Naive thymus-derived CD8-positive, alpha-beta T cell (primary cell): ENCODE measurements around the gene GPX8. TPM values are rescaled to one million over a fixed set of nuclear protein-coding genes. Genes with fewer than 3 reads are reported as not detected.

Experiments
- ATAC-seq, 2 donors: fragments of 150-1000 bp; cut with Tn5 transposase in 1 of 2; sonication (Bioruptor Pico), chemical (Tn5 transposase) in 1 of 2; 1 replicate in 1 of 2; 2 replicates in 1 of 2; pipeline ENCODE4 v1.10.0; 2021; ENCODE audit warnings: mild to moderate bottlenecking in 2 of 2, moderate library complexity in 2 of 2
- POLR2A ChIA-PET: fragments of 350-600 bp; sonication (Branson Sonifier 250); formaldehyde crosslinking; loops from one replicate; lab custom pipeline; 2021; ENCODE audit warnings: antibody characterized with exemption; lab: Charles Lee
- DNase-seq, 10 donors: peaks; one replicate each; pipeline versions ENCODE4 v3.0.0 to v3.0.0-alpha.2; 2020 to 2022
- H3K27ac Mint-ChIP-seq, 10 donors: one replicate each; pipeline ENCODE4 v1.8.0; 2020 to 2022; ENCODE audit warnings: mild to moderate bottlenecking in 10 of 10, mixed read lengths in 10 of 10, moderate library complexity in 4 of 10, inconsistent platforms in 1 of 10
- H3K27me3 Mint-ChIP-seq, 5 donors: one replicate each; pipeline ENCODE4 v1.8.0; 2021 to 2022; ENCODE audit warnings: mixed read lengths in 5 of 5
- H3K36me3 Mint-ChIP-seq, 3 donors: one replicate each; pipeline ENCODE4 v1.8.0; 2020 to 2022; ENCODE audit warnings: mixed read lengths in 3 of 3, mild to moderate bottlenecking in 2 of 3, inconsistent platforms in 1 of 3
- H3K4me1 Mint-ChIP-seq, 4 donors: one replicate each; pipeline ENCODE4 v1.8.0; 2021 to 2022; ENCODE audit warnings: mixed read lengths in 4 of 4
- H3K4me3 Mint-ChIP-seq, 10 donors: one replicate each; pipeline ENCODE4 v1.8.0; 2020 to 2022; ENCODE audit warnings: mild to moderate bottlenecking in 10 of 10, mixed read lengths in 10 of 10, moderate library complexity in 6 of 10, inconsistent platforms in 1 of 10
- H3K9me3 Mint-ChIP-seq, 9 donors: one replicate each; pipeline ENCODE4 v1.8.0; 2020 to 2022; ENCODE audit warnings: mixed read lengths in 9 of 9, mild to moderate bottlenecking in 3 of 9, inconsistent platforms in 1 of 9, moderate library complexity in 1 of 9
- polyA plus RNA-seq, 3 donors: library from polyadenylated mRNA; unstranded; fragments of 300-500 nt; fragmentation: Illumina TruSeq; gene quantifications; one replicate each; pipeline ENCODE4 v1.2.3, GENCODE V29; 2021
- total RNA-seq, 8 experiments: library from RNA in 2 of 8; stranded (reverse) in 2 of 8; gene quantifications; one replicate each; pipeline ENCODE4 v1.2.3 and lab custom pipeline; 2021 to 2026

The GPX8 gene, protein sequence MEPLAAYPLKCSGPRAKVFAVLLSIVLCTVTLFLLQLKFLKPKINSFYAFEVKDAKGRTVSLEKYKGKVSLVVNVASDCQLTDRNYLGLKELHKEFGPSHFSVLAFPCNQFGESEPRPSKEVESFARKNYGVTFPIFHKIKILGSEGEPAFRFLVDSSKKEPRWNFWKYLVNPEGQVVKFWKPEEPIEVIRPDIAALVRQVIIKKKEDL
- total RNA-seq (not detected), polyA plus RNA-seq (not detected), total RNA-seq (lab: John Stamatoyannopoulos, UW) (0 to 0.43 (median 0) reads per million in 6 experiments)

DNA sequence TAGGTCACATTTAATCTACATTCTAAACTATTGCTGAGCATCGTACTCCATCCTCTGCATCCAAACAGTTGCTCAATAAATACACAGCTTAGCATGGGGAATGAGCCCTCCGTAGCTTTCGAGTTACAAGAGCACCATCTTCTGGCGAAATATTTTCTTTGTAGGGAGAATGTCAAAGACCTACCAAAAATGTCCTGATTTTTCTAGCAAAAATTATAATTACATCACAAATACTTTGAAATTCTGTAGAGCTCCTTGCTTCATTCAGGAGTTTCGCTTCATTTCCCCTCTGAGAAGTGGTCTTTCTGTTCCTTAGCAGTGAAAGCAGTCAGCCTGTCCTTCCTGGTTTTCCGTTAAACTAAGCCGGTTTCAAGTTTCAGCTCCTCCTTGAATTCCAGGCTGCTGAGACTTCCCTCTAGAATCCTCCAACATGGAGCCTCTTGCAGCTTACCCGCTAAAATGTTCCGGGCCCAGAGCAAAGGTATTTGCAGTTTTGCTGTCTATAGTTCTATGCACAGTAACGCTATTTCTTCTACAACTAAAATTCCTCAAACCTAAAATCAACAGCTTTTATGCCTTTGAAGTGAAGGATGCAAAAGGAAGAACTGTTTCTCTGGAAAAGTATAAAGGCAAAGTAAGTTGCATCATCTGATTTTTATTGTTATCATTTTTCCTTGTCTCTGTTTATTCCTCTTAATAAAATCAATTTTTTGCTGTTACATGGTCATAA, at the start of gene GPX8:
Gene GPX8, plus strand, starts transcription at position 409 of the 730 bp plus-strand sequence. Its CDS starts 22 bp downstream, at position 431.
- Mint-ChIP-seq H3K36me3 (no peaks in the 10 kb centered on the region), H3K9me3 (peaks cover 0 to 9% (median 2%) of the 10 kb centered on the region in 9 donors), H3K4me3 (no peak within 1 kb of the TSS), H3K27ac (no peak within 1 kb of the TSS), H3K27me3 (peaks cover 5 to 40% (median 13%) of the 10 kb centered on the region in 5 donors), H3K4me1 (peaks cover 0 to 4% (median 0%) of the 10 kb centered on the region in 4 donors)
- POLR2A ChIA-PET, result no interaction called here
- DNase-seq (peak in 6 of 10 donors; percentile 22 to 62 (median 52)), ATAC-seq (peak; percentile 80 to 88)

DNA sequence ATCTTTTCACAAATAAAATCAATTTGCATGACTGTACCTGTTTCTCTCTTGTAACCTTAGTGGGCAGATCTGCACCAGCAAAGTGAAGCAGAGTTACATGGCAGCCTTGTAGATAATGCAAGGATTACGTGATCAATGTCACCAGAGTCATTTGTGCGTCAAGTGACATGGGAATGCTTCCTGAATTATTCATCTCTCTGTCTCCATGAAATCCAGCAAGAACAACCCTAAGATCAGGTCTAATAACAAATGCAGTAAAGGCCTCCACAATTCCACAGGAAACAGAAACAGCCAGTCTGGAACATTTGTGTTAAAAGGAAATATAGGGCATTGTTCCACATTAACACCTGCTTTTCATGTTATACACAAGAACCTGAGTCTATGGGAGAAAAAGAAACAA, 49.8 kb upstream of the GPX8 start:
- H3K9me3 Mint-ChIP-seq, result no peaks in the 10 kb centered on the region
- no peak overlapping the region for H3K27ac Mint-ChIP-seq
- peaks cover 14 to 32% (median 24%) of the 10 kb centered on the region in 4 donors for H3K4me1 Mint-ChIP-seq
- peaks cover 0 to 5% (median 0%) of the 10 kb centered on the region in 3 donors for H3K36me3 Mint-ChIP-seq
- POLR2A ChIA-PET, result no interaction called here
- no peaks in the 10 kb centered on the region for H3K27me3 Mint-ChIP-seq
- no peak for DNase-seq
- ATAC-seq, result no peak
- H3K4me3 Mint-ChIP-seq, result no peak overlapping the region

DNA sequence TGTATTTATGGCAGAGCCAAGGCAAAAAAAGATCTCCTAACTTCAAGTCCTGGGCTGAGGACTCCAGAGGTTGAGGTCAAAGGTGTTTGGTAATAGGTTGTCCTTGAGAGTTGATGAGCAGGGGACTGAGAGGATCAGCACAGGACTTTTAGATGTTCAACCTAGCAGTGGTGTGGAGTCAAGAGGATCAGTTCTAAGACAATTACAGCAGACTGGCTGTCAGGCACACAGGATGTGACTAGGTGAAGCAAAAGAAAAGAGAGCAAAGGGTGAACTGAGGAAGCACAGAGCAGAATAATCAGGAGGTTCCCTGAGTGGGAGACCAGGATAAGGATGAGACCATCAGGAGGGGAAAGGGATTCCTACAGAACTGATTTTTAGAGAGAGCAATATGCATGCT, 46.6 kb upstream of the GPX8 start:
- POLR2A ChIA-PET, result interaction anchor here (0.9 to 2.7 kb wide), 3 partner anchors 10 to 17 kb away, joined by 4 to 10 read pairs (median 5); partner anchors contain the start of gene GZMA
- H3K4me1 Mint-ChIP-seq, result peaks cover 12 to 18% (median 13%) of the 10 kb centered on the region in 4 donors
- H3K9me3 Mint-ChIP-seq, result no peaks in the 10 kb centered on the region
- DNase-seq, result peak in 1 of 10 donors; percentile 9
- H3K4me3 Mint-ChIP-seq, result no peak overlapping the region
- no peaks in the 10 kb centered on the region for H3K27me3 Mint-ChIP-seq
- peak; percentile 39 to 44 for ATAC-seq
- peak overlapping the region in 3 of 10 donors; percentile 1 to 5 (median 3) for H3K27ac Mint-ChIP-seq
- H3K36me3 Mint-ChIP-seq, result peaks cover 0 to 5% (median 0%) of the 10 kb centered on the region in 3 donors

DNA sequence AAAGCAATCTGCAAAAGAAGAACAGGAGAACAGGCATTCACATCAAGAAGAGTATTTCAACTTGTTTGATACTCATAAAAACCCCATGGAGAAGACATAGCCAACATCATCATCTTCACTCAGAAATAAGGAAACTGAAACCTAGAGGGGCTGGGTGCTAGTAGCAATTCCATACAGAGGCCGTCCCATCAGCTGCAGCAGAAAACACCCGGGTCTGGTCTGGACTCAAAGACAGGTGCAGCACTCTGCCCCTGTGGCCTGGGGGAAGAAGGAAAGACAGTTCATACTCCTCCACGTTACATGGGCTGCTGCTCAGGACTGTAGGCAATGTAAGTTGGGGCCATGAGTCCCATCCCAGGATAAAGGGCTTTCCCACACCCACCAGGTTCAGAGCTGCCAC, 45.9 kb upstream of the GPX8 start:
- Mint-ChIP-seq H3K4me1 (peaks cover 11 to 18% (median 13%) of the 10 kb centered on the region in 4 donors), H3K9me3 (no peaks in the 10 kb centered on the region), H3K36me3 (peaks cover 0 to under 1% (median 0%) of the 10 kb centered on the region in 3 donors), H3K27me3 (no peaks in the 10 kb centered on the region), H3K27ac (peak overlapping the region in 1 of 10 donors; percentile 3), H3K4me3 (no peak overlapping the region)
- ATAC-seq, result no peak
- POLR2A ChIA-PET, result interaction anchor here (0.6 to 2.7 kb wide), 3 partner anchors 11 to 241 kb away, joined by 3 to 10 read pairs (median 5); partner anchors contain the start of gene GZMA
- no peak for DNase-seq

DNA sequence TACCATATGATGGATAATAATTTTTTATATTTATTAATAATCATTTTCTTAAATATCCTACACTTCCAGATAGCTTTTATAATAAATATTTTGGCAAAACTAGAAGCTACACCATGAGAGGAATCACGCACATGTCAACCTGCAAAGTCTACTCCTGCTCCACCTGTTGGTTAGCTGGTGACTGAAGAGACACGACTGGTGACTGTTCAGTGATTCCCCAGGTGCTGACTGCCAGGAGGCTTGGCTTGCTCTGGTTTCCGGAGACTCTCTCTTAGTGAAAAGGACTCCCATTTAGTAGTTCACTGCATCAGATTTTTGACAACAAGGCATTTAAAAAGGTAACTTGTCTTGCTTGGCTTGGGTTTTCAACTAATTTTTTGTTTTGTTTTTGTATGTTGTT, 36.6 kb upstream of the GPX8 start:
- no peaks in the 10 kb centered on the region for H3K36me3 Mint-ChIP-seq
- POLR2A ChIA-PET, result no interaction called here
- H3K27me3 Mint-ChIP-seq, result no peaks in the 10 kb centered on the region
- no peak overlapping the region for H3K27ac Mint-ChIP-seq
- DNase-seq (no peak), ATAC-seq (no peak)
- H3K9me3 Mint-ChIP-seq, result no peaks in the 10 kb centered on the region
- peaks cover 0 to 6% (median 2%) of the 10 kb centered on the region in 4 donors for H3K4me1 Mint-ChIP-seq
- H3K4me3 Mint-ChIP-seq, result no peak overlapping the region

DNA sequence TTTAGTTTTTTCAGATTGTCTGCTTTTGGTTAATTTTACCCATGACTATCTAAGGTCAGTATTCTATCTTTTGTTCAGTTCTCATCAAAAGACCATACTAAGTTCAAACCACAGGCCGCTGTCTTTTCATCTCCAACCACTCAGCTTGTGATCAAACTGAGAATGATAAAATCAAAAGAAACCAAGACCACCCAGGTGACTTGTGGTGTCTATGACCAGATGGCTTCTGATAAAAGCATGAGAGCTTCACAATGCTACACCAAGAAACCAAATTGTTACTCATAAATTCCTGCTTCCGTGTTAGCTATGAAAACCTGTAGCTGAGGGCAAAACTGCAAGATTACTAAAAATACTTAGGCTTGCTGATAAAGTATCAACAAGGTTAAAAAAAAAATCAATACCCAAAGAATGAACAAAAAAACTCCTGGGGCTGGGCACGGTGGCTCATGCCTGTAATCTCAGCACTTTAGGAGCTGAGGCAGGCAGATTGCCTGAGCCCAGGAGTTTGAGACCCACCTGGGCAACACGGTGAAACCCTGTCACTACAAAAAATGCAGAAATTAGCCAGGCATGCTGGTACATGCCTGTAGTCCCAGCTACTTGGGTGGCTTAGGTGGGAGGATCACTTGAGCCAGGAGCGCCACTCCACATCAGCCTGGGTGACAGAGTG, 25.8 kb upstream of the GPX8 start:
- POLR2A ChIA-PET, result no interaction called here
- Mint-ChIP-seq H3K4me1 (peaks cover 7 to 20% (median 18%) of the 10 kb centered on the region in 4 donors), H3K27ac (peak overlapping the region in 4 of 10 donors; percentile 8 to 79 (median 40)), H3K36me3 (peaks cover 0 to 22% (median 6%) of the 10 kb centered on the region in 3 donors), H3K9me3 (peaks cover under 1 to 36% (median 25%) of the 10 kb centered on the region in 9 donors), H3K27me3 (no peaks in the 10 kb centered on the region), H3K4me3 (peak overlapping the region in 6 of 10 donors; percentile 5 to 40 (median 22))
- peak; percentile 42 to 59 for ATAC-seq
- peak in 2 of 10 donors; percentile 6 to 12 for DNase-seq

DNA sequence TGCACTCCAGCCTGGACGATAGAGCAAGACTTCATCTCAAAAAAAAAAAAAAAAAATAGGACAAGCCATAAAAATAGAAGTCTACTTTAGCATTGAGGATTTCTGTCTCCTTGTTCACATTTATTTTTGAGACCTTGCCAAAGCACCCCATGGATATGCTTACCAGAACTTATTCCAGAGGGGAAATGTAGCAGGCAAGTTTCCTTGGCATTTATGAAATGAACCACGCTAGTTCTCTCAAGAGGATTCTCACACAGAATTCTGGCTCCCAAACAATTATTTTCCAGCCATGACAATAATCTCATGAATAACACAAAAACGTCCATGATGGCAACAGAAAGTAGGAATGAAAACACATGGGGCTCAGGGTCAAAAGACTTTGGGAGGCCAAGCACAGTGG, 23.4 kb upstream of the GPX8 start:
- POLR2A ChIA-PET, result no interaction called here

DNA sequence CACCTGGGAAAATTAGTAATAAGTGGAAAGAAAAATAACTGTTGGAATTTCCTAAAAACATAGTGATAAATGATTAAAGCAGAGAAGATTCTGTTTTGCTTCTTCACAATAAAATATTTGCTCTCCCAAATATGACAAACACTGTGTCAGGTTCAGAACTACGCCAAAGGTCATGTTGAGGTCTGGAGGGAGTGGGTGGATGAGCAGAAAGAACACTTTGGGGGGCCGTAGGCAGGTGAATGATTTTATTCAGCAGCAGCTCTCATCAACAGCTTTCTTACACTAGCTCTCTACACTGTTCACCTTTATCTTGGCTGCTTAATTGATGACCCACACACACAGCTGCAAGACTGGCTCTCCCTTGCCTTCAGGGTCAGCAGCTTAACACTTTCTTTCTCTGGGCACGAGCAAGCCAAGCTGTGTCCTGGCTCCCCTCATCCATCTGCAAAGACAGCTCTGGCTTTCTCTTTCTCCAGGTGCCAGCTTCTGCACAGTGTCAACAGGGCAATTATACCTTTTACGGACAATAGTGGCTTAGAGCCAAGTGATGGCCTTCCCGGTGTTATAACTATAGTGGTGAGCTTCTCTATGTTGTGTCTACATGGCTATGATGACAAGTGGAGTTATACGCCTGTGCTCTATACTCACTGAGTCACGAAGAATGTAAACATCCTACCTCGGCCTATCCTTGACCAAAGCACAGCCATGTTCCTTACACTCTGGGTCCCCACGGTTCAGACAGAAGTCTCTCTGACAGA, 18.9 kb upstream of the GPX8 start:
- Mint-ChIP-seq H3K27ac (no peak overlapping the region), H3K27me3 (peaks cover 0 to 2% (median 0%) of the 10 kb centered on the region in 5 donors), H3K4me1 (peaks cover 9 to 27% (median 19%) of the 10 kb centered on the region in 4 donors)

More for the DNA sequence above, 23.4 kb upstream of the GPX8 start:
- H3K4me3 Mint-ChIP-seq, result no peak overlapping the region
- H3K36me3 Mint-ChIP-seq, result peaks cover 0 to 10% (median 0%) of the 10 kb centered on the region in 3 donors
- peaks cover 0 to 17% (median 6%) of the 10 kb centered on the region in 9 donors for H3K9me3 Mint-ChIP-seq
- DNase-seq (no peak), ATAC-seq (no peak)
- H3K4me1 Mint-ChIP-seq, result peaks cover 10 to 29% (median 25%) of the 10 kb centered on the region in 4 donors
- no peak overlapping the region for H3K27ac Mint-ChIP-seq
- H3K27me3 Mint-ChIP-seq, result no peaks in the 10 kb centered on the region

DNA sequence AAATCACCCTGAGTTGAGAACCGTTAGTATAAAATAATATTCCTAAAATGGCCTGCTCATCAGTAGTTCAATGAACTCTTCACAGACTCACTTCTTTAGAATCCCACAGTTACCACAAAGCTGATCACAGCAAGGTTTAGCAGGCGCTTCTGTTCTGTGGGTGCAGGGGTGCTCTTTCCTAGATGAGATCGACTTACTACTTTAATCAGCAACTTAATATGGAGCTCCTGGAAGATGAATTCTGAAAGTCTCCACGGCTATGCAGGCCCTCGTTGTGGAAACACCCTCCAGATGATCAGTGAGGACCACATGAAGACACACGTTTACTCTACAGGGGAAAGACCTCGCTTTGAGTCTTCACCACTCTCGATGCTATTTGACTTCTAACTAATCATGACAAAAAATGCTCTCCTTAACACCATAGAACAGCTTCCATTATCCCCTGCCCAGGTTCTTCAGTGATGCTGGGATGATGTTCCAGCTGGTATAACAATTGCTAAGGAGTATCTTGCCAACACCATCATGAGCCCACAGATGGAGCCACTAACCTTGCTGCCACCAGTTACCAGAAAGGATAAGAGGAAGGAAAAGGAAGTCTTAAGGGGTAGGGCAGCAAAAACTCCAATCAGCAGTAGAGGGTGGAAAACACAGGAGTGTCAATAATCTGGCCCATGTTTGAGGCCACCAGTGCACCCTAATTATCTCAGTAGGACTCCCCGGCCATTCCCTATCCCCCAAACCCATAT, 17.9 kb upstream of the GPX8 start:
- Mint-ChIP-seq H3K36me3 (no peaks in the 10 kb centered on the region), H3K27me3 (peaks cover 0 to 2% (median 0%) of the 10 kb centered on the region in 5 donors), H3K4me3 (peak overlapping the region in 7 of 10 donors; percentile 9 to 58 (median 50)), H3K4me1 (peaks cover 13 to 33% (median 25%) of the 10 kb centered on the region in 4 donors), H3K27ac (peak overlapping the region in 3 of 10 donors; percentile 35 to 79 (median 71)), H3K9me3 (no peaks in the 10 kb centered on the region)
- DNase-seq (peak in 3 of 10 donors; percentile 22 to 24 (median 23)), ATAC-seq (peak; percentile 52 to 53)
- POLR2A ChIA-PET, result interaction anchor here (1.3 kb wide), 1 partner anchor 179 kb away, joined by 5 read pairs; no protein-coding TSS in a partner anchor

More for the DNA sequence above, 18.9 kb upstream of the GPX8 start:
- ATAC-seq (no peak), DNase-seq (no peak)
- H3K9me3 Mint-ChIP-seq, result no peaks in the 10 kb centered on the region
- H3K4me3 Mint-ChIP-seq, result peak overlapping the region in 1 of 10 donors; percentile 8
- no peaks in the 10 kb centered on the region for H3K36me3 Mint-ChIP-seq
- POLR2A ChIA-PET, result interaction anchor here (1.3 kb wide), 1 partner anchor 178 kb away, joined by 5 read pairs; no protein-coding TSS in a partner anchor

DNA sequence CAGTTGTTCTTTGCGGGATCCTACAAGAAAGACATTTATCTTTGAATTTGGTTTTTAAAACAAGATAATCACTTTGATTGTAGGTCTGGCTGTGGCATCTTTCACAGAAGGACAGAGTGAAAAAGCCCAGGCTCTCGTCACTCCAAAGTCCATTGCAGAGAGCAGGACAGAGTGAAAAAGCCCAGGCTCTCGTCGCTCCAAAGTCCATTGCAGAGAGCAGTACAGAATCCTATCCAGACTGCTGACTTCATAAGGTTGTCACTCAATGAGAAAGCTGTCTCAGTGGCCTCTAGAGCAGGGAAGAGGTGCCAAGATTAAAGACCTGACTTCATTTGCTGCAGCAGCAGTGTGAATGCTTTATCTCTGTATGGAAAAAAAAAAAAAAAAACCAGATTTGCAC, 16.3 kb upstream of the GPX8 start:
- Mint-ChIP-seq H3K27me3 (peaks cover 0 to 4% (median 0%) of the 10 kb centered on the region in 5 donors), H3K9me3 (no peaks in the 10 kb centered on the region), H3K4me3 (no peak overlapping the region), H3K27ac (no peak overlapping the region), H3K36me3 (no peaks in the 10 kb centered on the region), H3K4me1 (peaks cover 13 to 33% (median 25%) of the 10 kb centered on the region in 4 donors)
- POLR2A ChIA-PET, result no interaction called here
- ATAC-seq (no peak), DNase-seq (no peak)

DNA sequence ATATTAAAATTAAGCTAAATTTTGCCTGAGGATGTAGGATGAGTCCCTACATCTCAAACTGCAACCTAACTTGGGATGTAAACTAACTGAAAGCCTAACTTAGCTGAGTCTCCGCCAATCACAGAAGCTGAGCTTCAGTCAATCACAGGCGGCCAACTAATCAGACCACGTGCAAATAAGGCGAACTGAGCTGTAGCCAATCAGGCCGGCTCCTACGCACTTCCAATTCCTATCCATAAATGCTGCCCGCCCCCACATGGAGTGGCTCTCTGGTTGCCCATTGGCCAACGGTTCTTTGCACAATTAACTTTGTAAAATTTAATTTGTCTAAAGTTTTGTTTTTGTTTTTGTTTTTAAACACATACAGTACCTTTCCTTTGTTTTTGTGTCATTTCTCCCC, 13.9 kb upstream of the GPX8 start:
- H3K4me1 Mint-ChIP-seq, result peaks cover 12 to 28% (median 22%) of the 10 kb centered on the region in 4 donors
- peak overlapping the region in 4 of 10 donors; percentile 40 to 62 (median 52) for H3K4me3 Mint-ChIP-seq
- H3K27me3 Mint-ChIP-seq, result peaks cover 0 to 4% (median 0%) of the 10 kb centered on the region in 5 donors
- DNase-seq, result no peak
- ATAC-seq, result no peak
- no peaks in the 10 kb centered on the region for H3K9me3 Mint-ChIP-seq
- no peaks in the 10 kb centered on the region for H3K36me3 Mint-ChIP-seq
- peak overlapping the region in 1 of 10 donors; percentile 5 for H3K27ac Mint-ChIP-seq
- POLR2A ChIA-PET, result interaction anchor here (1.8 kb wide), 1 partner anchor 202 kb away, joined by 13 read pairs; no protein-coding TSS in a partner anchor
